Neural cell (in vitro differentiated cells): ENCODE results near the gene LRBA. TPM values are rescaled to one million over a fixed set of nuclear protein-coding genes. Genes with fewer than 3 reads are reported as not detected.

ENCODE experiments used
- H2AFZ ChIP-seq: fragments of 200-600, 300-800 bp; sonication (generic), shearing (Covaris generic); 2 replicates; pipeline ENCODE4 v1.6.0; 2014; ENCODE audit warnings: low read depth, mild to moderate bottlenecking, antibody characterized with exemption, low read length, moderate library complexity
- H3F3A ChIP-seq: fragments of 200-600 bp; shearing (Covaris generic); 2 replicates; pipeline ENCODE4 v1.6.1; 2016; ENCODE audit warnings: mild to moderate bottlenecking, moderate library complexity, mixed read lengths, antibody characterized with exemption, low read length; ENCODE audit not compliant: insufficient read depth, poor library complexity, severe bottlenecking
- H3K27ac ChIP-seq: fragments of 200-600, 300-800 bp; sonication (generic), shearing (Covaris generic); 2 replicates; pipeline ENCODE4 v1.5.1; 2014; ENCODE audit warnings: mild to moderate bottlenecking, low read length, moderate library complexity
- H3K27me3 ChIP-seq: fragments of 300-800, 200-600 bp; sonication (generic), shearing (Covaris generic); 2 replicates; pipeline ENCODE4 v1.6.0; 2014; ENCODE audit warnings: mild to moderate bottlenecking, low read depth, low read length, moderate library complexity; ENCODE audit not compliant: insufficient read depth
- H3K36me3 ChIP-seq: fragments of 300-800, 200-600 bp; sonication (generic), shearing (Covaris generic); 2 replicates; pipeline ENCODE4 v1.5.1; 2014; ENCODE audit warnings: mild to moderate bottlenecking, antibody characterized with exemption, low read length, moderate library complexity; ENCODE audit not compliant: insufficient read depth
- H3K4me2 ChIP-seq: fragments of 300-800, 200-600 bp; sonication (generic), shearing (Covaris generic); 2 replicates; pipeline ENCODE4 v1.6.0; 2014; ENCODE audit warnings: mild to moderate bottlenecking, low read length
- H3K4me3 ChIP-seq: fragments of 300-800, 200-600 bp; sonication (generic), shearing (Covaris generic); 2 replicates; pipeline ENCODE4 v1.5.1; 2014; ENCODE audit warnings: mild to moderate bottlenecking, low read length, moderate library complexity
- H3K79me2 ChIP-seq: fragments of 200-600 bp; shearing (Covaris generic); replicated peaks from 2 replicates; pipeline ENCODE4 v1.6.0; 2014; ENCODE audit warnings: mild to moderate bottlenecking, low read length, moderate library complexity; ENCODE audit not compliant: insufficient read depth
- H3K9ac ChIP-seq: fragments of 300-800, 200-600 bp; sonication (generic), shearing (Covaris generic); 2 replicates; pipeline ENCODE4 v1.6.1; 2016; ENCODE audit warnings: mild to moderate bottlenecking, low read length, mixed read lengths
- H3K9me2 ChIP-seq: fragments of 200-600 bp; shearing (Covaris generic); 2 replicates; pipeline ENCODE4 v1.6.1; 2016; ENCODE audit warnings: mild to moderate bottlenecking, low read length, mixed read lengths; ENCODE audit not compliant: insufficient read depth
- H3K9me3 ChIP-seq: fragments of 200-600, 300-800 bp; sonication (generic), shearing (Covaris generic); 2 replicates; pipeline ENCODE4 v1.6.1; 2016; ENCODE audit warnings: mild to moderate bottlenecking, mixed run types, low read length, moderate library complexity, mixed read lengths
- H4K20me1 ChIP-seq: fragments of 200-600 bp; shearing (Covaris generic); 2 replicates; pipeline ENCODE4 v1.6.1; 2016; ENCODE audit warnings: mild to moderate bottlenecking, mixed run types; ENCODE audit not compliant: insufficient read depth
- EP300 ChIP-seq: fragments of 450-650 bp; conservative IDR thresholded peaks from 2 replicates; pipeline ENCODE4 v1.6.1; 2014; ENCODE audit warnings: antibody characterized with exemption, mild to moderate bottlenecking, moderate library complexity; ENCODE audit not compliant: poor library complexity, severe bottlenecking
- EZH2 ChIP-seq: fragments of 200-600, 300-800 bp; shearing (Covaris generic), sonication (generic); IDR thresholded peaks from 2 replicates; pipeline ENCODE4 v1.6.1; 2014; ENCODE audit warnings: antibody characterized with exemption, low read length, borderline replicate concordance, mild to moderate bottlenecking; ENCODE audit not compliant: insufficient read depth, poor library complexity, severe bottlenecking
- MXI1 ChIP-seq: fragments of 450-650 bp; conservative IDR thresholded peaks from 2 replicates; pipeline ENCODE4 v1.6.1; 2014; ENCODE audit warnings: antibody characterized with exemption, mild to moderate bottlenecking; ENCODE audit not compliant: poor library complexity, severe bottlenecking
- POLR2AphosphoS5 ChIP-seq: IDR thresholded peaks from 2 replicates; pipeline ENCODE4 v1.6.1; 2012
- RAD21 ChIP-seq: fragments of 450-650 bp; conservative IDR thresholded peaks from 2 replicates; pipeline ENCODE4 v1.6.1; 2014; ENCODE audit warnings: antibody characterized with exemption, mild to moderate bottlenecking, moderate library complexity
- SMC3 ChIP-seq: fragments of 450-650 bp; conservative IDR thresholded peaks from 2 replicates; pipeline ENCODE4 v1.6.1; 2014; ENCODE audit warnings: antibody characterized with exemption, mild to moderate bottlenecking, moderate library complexity; ENCODE audit not compliant: poor library complexity
- TAF1 ChIP-seq: IDR thresholded peaks from 2 replicates; pipeline ENCODE4 v1.6.1; 2012; ENCODE audit warnings: low read depth
- polyA plus RNA-seq: library from polyadenylated mRNA; depleted of rRNA; stranded (reverse); fragments of >200 nt; gene quantifications from 2 replicates; pipeline ENCODE4 v1.2.3, GENCODE V29; 2014
- TF ChIP-seq, protein P1 (sequence below): fragments of 450-650 bp; IDR thresholded peaks from 2 replicates; pipeline ENCODE4 v1.5.1; 2014; ENCODE audit warnings: antibody characterized with exemption, mild to moderate bottlenecking, moderate library complexity; ENCODE audit not compliant: poor library complexity, severe bottlenecking
- TF ChIP-seq, protein P2 (sequence below): IDR thresholded peaks from 2 replicates; pipeline ENCODE4 v1.6.1; 2012; ENCODE audit warnings: borderline replicate concordance

Gene LRBA
- polyA plus RNA-seq, 1 donor from 2014 or later = 7.1 TPM

DNA sequence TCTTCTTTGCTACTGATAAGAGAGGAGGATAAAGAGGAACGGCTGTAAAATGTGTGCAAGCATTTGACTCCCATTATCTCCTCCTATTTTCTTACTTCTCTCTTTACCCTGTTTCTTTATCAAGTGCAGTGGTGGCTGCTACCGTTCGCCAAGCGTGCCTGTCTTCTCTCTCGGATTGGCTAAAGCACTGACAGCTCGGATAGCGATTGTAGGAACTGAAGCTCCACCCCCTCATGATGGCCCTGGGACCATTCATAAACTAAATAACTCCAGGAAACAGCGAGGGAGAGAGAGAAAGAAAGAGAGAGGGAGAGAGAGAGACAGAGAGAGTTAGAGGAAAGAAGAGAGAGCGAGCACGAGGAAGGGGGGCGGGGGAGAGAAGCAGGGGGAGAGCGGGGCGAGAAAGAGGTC is 433.4 kb downstream of the LRBA start:
- H3K4me2 ChIP-seq = no peak overlapping the region
- H3K27me3 ChIP-seq = peaks cover 100% of the 10 kb centered on the region
- H3K27ac ChIP-seq = no peak overlapping the region
- H3K9me3 ChIP-seq = no peaks in the 10 kb centered on the region
- H3K36me3 ChIP-seq = no peaks in the 10 kb centered on the region
- H3K9me2 ChIP-seq = no peaks in the 10 kb centered on the region
- TF ChIP-seq TAF1 (no peak), POLR2AphosphoS5 (peak; percentile 7), EZH2 (peak; percentile 76)
- H2AFZ ChIP-seq = no peak overlapping the region
- no peaks in the 10 kb centered on the region for H3K79me2 ChIP-seq
- H3K4me3 ChIP-seq = no peak overlapping the region
- no peak overlapping the region for H3K9ac ChIP-seq
- H3F3A ChIP-seq = no peaks in the 10 kb centered on the region
- no peaks in the 10 kb centered on the region for H4K20me1 ChIP-seq

DNA sequence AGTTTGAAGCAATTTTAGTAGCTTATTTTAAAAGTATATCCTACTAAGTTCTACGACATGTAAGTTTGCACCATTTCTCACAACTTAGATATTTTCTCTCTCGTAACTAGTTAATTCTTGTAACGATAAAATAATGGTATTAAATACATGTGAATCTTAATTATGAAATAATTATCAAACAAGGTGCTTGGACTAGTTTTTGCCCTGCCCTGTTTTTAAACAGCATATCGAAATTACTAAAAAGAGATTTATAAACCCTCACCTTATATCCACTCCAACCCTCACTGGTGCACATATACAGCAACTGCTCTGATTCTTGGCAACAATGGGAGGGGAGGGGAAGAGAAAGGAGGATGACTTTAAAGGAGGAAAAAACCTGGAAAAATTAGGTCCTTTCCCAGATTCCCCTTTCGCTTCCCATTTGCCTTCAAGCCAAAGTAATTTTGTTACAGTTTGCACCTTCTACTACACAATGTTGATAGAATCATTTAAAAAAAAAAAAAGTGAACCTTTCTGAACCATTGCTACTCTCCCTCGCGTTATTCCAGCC is 434.0 kb downstream of the LRBA start:
- Histone ChIP-seq H3K4me3 (no peak overlapping the region), H3K9me3 (no peaks in the 10 kb centered on the region), H3K9me2 (no peaks in the 10 kb centered on the region), H3K27me3 (peaks cover 100% of the 10 kb centered on the region), H4K20me1 (no peaks in the 10 kb centered on the region), H3K36me3 (no peaks in the 10 kb centered on the region), H3K27ac (no peak overlapping the region), H3K9ac (no peak overlapping the region), H3F3A (no peaks in the 10 kb centered on the region), H3K4me2 (no peak overlapping the region), H2AFZ (no peak overlapping the region), H3K79me2 (no peaks in the 10 kb centered on the region)
- no peak for TF ChIP-seq RAD21
- TF ChIP-seq EZH2 = no peak
- TF ChIP-seq SMC3 = no peak
- TF ChIP-seq, protein P1, sequence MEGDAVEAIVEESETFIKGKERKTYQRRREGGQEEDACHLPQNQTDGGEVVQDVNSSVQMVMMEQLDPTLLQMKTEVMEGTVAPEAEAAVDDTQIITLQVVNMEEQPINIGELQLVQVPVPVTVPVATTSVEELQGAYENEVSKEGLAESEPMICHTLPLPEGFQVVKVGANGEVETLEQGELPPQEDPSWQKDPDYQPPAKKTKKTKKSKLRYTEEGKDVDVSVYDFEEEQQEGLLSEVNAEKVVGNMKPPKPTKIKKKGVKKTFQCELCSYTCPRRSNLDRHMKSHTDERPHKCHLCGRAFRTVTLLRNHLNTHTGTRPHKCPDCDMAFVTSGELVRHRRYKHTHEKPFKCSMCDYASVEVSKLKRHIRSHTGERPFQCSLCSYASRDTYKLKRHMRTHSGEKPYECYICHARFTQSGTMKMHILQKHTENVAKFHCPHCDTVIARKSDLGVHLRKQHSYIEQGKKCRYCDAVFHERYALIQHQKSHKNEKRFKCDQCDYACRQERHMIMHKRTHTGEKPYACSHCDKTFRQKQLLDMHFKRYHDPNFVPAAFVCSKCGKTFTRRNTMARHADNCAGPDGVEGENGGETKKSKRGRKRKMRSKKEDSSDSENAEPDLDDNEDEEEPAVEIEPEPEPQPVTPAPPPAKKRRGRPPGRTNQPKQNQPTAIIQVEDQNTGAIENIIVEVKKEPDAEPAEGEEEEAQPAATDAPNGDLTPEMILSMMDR = no peak
- TF ChIP-seq, protein P2, sequence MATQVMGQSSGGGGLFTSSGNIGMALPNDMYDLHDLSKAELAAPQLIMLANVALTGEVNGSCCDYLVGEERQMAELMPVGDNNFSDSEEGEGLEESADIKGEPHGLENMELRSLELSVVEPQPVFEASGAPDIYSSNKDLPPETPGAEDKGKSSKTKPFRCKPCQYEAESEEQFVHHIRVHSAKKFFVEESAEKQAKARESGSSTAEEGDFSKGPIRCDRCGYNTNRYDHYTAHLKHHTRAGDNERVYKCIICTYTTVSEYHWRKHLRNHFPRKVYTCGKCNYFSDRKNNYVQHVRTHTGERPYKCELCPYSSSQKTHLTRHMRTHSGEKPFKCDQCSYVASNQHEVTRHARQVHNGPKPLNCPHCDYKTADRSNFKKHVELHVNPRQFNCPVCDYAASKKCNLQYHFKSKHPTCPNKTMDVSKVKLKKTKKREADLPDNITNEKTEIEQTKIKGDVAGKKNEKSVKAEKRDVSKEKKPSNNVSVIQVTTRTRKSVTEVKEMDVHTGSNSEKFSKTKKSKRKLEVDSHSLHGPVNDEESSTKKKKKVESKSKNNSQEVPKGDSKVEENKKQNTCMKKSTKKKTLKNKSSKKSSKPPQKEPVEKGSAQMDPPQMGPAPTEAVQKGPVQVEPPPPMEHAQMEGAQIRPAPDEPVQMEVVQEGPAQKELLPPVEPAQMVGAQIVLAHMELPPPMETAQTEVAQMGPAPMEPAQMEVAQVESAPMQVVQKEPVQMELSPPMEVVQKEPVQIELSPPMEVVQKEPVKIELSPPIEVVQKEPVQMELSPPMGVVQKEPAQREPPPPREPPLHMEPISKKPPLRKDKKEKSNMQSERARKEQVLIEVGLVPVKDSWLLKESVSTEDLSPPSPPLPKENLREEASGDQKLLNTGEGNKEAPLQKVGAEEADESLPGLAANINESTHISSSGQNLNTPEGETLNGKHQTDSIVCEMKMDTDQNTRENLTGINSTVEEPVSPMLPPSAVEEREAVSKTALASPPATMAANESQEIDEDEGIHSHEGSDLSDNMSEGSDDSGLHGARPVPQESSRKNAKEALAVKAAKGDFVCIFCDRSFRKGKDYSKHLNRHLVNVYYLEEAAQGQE = no peak
- TF ChIP-seq TAF1 = no peak
- no peak for TF ChIP-seq MXI1
- no peak for TF ChIP-seq EP300
- TF ChIP-seq POLR2AphosphoS5 = no peak

DNA sequence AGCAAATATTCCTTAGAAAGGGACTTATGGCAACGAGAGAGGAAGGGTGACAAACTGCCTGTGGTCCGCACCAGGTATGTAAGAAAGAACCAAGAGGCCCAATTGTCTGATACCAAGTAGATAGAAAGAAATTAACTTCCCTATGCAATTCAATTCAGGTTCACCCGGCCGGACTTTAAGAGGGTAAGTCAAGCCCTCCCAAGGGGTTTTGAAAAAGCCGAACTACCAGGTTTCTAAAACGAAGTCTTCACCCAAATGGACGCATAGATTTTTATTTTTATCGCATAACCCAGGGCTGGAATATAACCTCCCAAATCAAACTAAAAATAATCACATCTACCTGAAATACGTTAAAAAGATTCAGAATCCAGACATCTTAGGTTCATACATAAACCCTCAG is 434.8 kb downstream of the LRBA start:
- no peaks in the 10 kb centered on the region for H4K20me1 ChIP-seq
- H3K27me3 ChIP-seq = peaks cover 99% of the 10 kb centered on the region
- H3K9ac ChIP-seq = no peak overlapping the region
- H3K79me2 ChIP-seq = no peaks in the 10 kb centered on the region
- H3K36me3 ChIP-seq = no peaks in the 10 kb centered on the region
- no peaks in the 10 kb centered on the region for H3K9me2 ChIP-seq
- H3K4me3 ChIP-seq = no peak overlapping the region
- TF ChIP-seq SMC3 (no peak), EP300 (no peak), POLR2AphosphoS5 (no peak), TAF1 (no peak), RAD21 (no peak), MXI1 (no peak), EZH2 (no peak)
- TF ChIP-seq, protein P2 = no peak
- TF ChIP-seq, protein P1 = no peak
- H3K27ac ChIP-seq = no peak overlapping the region
- H3K9me3 ChIP-seq = no peaks in the 10 kb centered on the region
- H3K4me2 ChIP-seq = no peak overlapping the region
- no peak overlapping the region for H2AFZ ChIP-seq
- no peaks in the 10 kb centered on the region for H3F3A ChIP-seq
